Measurements from ENCODE around the gene RUSC1. TPM values are rescaled to one million over a fixed set of nuclear protein-coding genes. Genes with fewer than 3 reads are reported as not detected.

Gene RUSC1
- total RNA-seq, 1 experiment from 2014 or later, result 68.8 TPM

- H3K4me1 Mint-ChIP-seq, result peaks cover 2% of the 10 kb centered on the region
- no peak overlapping the region for H3K27ac Mint-ChIP-seq
- peaks cover 4% of the 10 kb centered on the region; the same call in 1 of the 2 replicates for H3K36me3 Mint-ChIP-seq
- CTCF ChIA-PET, result interaction anchor here (3.0 kb wide), 1 partner anchor 34 kb away, joined by 10 read pairs; no protein-coding TSS in a partner anchor
- TF ChIP-seq CBFB (CRISPR knock-in tag; IDR thresholded peaks at IDR 0.05; ENCODE audit: low read depth) (no peak), E2F1 (CRISPR knock-in tag; IDR thresholded peaks at IDR 0.05) (no peak), CREB1 (CRISPR knock-in tag; IDR thresholded peaks at IDR 0.05) (no peak), NFE2L1 (CRISPR knock-in tag; IDR thresholded peaks at IDR 0.05) (no peak), ZSCAN18 (CRISPR knock-in tag; IDR thresholded peaks at IDR 0.05) (no peak), AFF4 (CRISPR knock-in tag; IDR thresholded peaks at IDR 0.05; ENCODE audit: borderline replicate concordance) (no peak), AR (CRISPR knock-in tag; IDR thresholded peaks at IDR 0.05) (no peak), FOXK1 (CRISPR knock-in tag; IDR thresholded peaks at IDR 0.05) (no peak), FOXP1 (CRISPR knock-in tag; IDR thresholded peaks at IDR 0.05; ENCODE audit: borderline replicate concordance) (no peak), ZNF396 (CRISPR knock-in tag; IDR thresholded peaks at IDR 0.05; ENCODE audit: borderline replicate concordance) (no peak), GTF2I (CRISPR knock-in tag; conservative IDR thresholded peaks at IDR 0.05) (no peak)
- TF ChIP-seq, protein P1, sequence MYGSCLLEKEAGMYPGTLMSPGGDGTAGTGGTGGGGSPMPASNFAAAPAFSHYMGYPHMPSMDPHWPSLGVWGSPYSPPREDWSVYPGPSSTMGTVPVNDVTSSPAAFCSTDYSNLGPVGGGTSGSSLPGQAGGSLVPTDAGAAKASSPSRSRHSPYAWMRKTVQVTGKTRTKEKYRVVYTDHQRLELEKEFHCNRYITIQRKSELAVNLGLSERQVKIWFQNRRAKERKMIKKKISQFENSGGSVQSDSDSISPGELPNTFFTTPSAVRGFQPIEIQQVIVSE (CRISPR knock-in tag; IDR thresholded peaks at IDR 0.05; ENCODE audit: borderline replicate concordance), result no peak
- DNase-seq (ENCODE audit: low spot score) (no peak), ATAC-seq (no peak)
- H3K9me3 Mint-ChIP-seq, result no peaks in the 10 kb centered on the region
- no peaks in the 10 kb centered on the region for H3K27me3 Mint-ChIP-seq (ENCODE audit: low read depth)
- POLR2A ChIA-PET, result no interaction called here
- H3K4me3 Mint-ChIP-seq, result no peak overlapping the region
Observed at GRCh38 chr1:155284476-155284875, 36.2 kb upstream of the RUSC1 start.

DNA sequence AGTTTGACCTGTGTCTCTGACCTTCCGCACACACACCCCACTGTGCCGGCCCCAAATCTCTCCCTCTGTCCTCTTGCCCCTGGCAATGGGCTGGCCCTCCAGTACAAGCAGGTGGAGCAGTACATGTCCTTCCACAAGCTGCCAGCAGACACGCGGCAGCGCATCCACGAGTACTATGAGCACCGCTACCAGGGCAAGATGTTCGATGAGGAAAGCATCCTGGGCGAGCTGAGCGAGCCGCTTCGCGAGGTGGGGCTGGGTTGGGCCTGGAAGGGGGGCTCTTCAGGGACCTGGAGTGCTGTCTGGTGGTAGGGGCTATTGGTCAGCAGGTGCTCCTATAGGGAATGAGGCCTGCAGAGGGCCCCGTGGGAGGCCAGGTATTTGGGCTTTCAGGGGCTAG, 35.6 kb upstream of the RUSC1 start:
- ChIA-PET CTCF (no interaction called here), POLR2A (no interaction called here)
- peaks cover 2% of the 10 kb centered on the region; the same call in 1 of the 2 replicates for H3K36me3 Mint-ChIP-seq

More for the DNA sequence above, 35.6 kb upstream of the RUSC1 start:
- Mint-ChIP-seq H3K27ac (no peak overlapping the region), H3K4me3 (no peak overlapping the region), H3K9me3 (no peaks in the 10 kb centered on the region), H3K27me3 (ENCODE audit: low read depth) (no peaks in the 10 kb centered on the region), H3K4me1 (no peaks in the 10 kb centered on the region)
- no peak for DNase-seq (ENCODE audit: low spot score)
- ATAC-seq, result no peak
- TF ChIP-seq MAX (CRISPR knock-in tag; IDR thresholded peaks at IDR 0.05) (no peak), MXD4 (CRISPR knock-in tag; IDR thresholded peaks at IDR 0.05; ENCODE audit: borderline replicate concordance) (no peak)

Data from WTC11 (cell line).